Stomach (tissue), 9 donors: ENCODE measurements around the gene VRK2. TPM values are rescaled to one million over a fixed set of nuclear protein-coding genes. Genes with fewer than 3 reads are reported as not detected.

Experiments used
- DNase-seq, 2 donors: peaks; one replicate each; pipeline versions ENCODE4 v3.0.0 to v3.0.0-alpha.2; 2013 to 2019
- H3K27ac ChIP-seq, 5 donors: fragments of 200-600 bp in 4 of 5; sonication (generic) in 4 of 5; one replicate each; pipeline ENCODE4 v1.5.1; 2013 to 2019; ENCODE audit warnings: mild to moderate bottlenecking in 1 of 5, moderate library complexity in 1 of 5
- H3K27me3 ChIP-seq, 3 donors: fragments of 200-600 bp; sonication (generic); one replicate each; pipeline ENCODE4 v1.5.1; 2017 to 2019; ENCODE audit warnings: mixed run types in 1 of 3
- H3K36me3 ChIP-seq, 4 donors: fragments of 200-600 bp; sonication (generic); 1 replicate in 3 of 4; 2 replicates in 1 of 4; pipeline ENCODE4 v1.5.1; 2016 to 2019
- H3K4me1 ChIP-seq, 4 donors: fragments of 200-600 bp; sonication (generic); one replicate each; pipeline ENCODE4 v1.5.1; 2016 to 2019
- H3K4me3 ChIP-seq, 4 donors: fragments of 200-600 bp; sonication (generic) in 3 of 4; one replicate each; pipeline ENCODE4 v1.5.1; 2016 to 2019; ENCODE audit warnings: mild to moderate bottlenecking in 1 of 4
- H3K9me3 ChIP-seq, 4 donors: fragments of 200-600 bp; sonication (generic); one replicate each; pipeline ENCODE4 v1.5.1; 2016 to 2019
- EP300 ChIP-seq: sonication (generic); formaldehyde crosslinking; IDR thresholded peaks from one replicate; pipeline ENCODE4 v1.6.1; 2017; ENCODE audit warnings: antibody characterized with exemption
- POLR2A ChIP-seq, 4 donors: fragments of 450-650 bp; IDR thresholded peaks; one replicate each; pipeline ENCODE4 v1.6.1; 2016; ENCODE audit warnings: antibody characterized with exemption in 4 of 4, control low read depth in 2 of 4, mild to moderate bottlenecking in 1 of 4, moderate library complexity in 1 of 4
- POLR2AphosphoS5 ChIP-seq, 3 donors: sonication (generic); formaldehyde crosslinking; IDR thresholded peaks; one replicate each; pipeline ENCODE4 v1.6.1; 2016; ENCODE audit warnings: antibody characterized with exemption in 3 of 3
- WGBS, 5 donors: extraction: QIAGEN DNeasy Blood & Tissue Kit in 3 of 5; methylation state at CpG; one replicate each; pipeline versions ENCODE4 v1.1.5 to v1.1.7; 2013 to 2018; 5-methylcytosine and 5-hydroxymethylcytosine counted together
- intact Hi-C: fragments of 100-400 bp; cut with DNase I; formaldehyde crosslinking; loops from one replicate; pipeline ENCODE4 v1.15.1; 2023; ENCODE audit warnings: low total_unique reads
- polyA plus RNA-seq, 3 donors: library from polyadenylated mRNA; stranded (reverse); fragments of 200-250 nt; gene quantifications; one replicate each; pipeline ENCODE4 v1.2.3, GENCODE V29; 2013
- total RNA-seq, 5 donors: library from RNA; depleted of rRNA; stranded (reverse); fragments of >200 nt; gene quantifications; one replicate each; pipeline versions ENCODE4 v1.1.0 to v1.2.3, GENCODE V29; 2014 to 2016
- TF ChIP-seq, protein P1 (sequence below), 7 experiments: fragments of 450-650 bp in 4 of 7; fragments of 200-600 bp in 3 of 7; sonication (generic) in 3 of 7; IDR thresholded peaks; one replicate each; pipeline ENCODE4 v1.5.1; 2016 to 2019; ENCODE audit warnings: antibody characterized with exemption in 7 of 7, control low read depth in 2 of 7, mild to moderate bottlenecking in 1 of 7
- donor health status: healthy with polysubstance abuse.
- donor health status: Bipolar disorder and iron deficiency.
- donor health status: healthy.

Gene VRK2
- total and polyA plus RNA-seq, 8 donors = 10.0 to 29.9 (median 14.4) TPM

- TF ChIP-seq EP300 (no peak), POLR2AphosphoS5 (IDR thresholded peaks at IDR 0.05) (no peak), POLR2A (IDR thresholded peaks at IDR 0.05) (no peak)
- TF ChIP-seq, protein P1, sequence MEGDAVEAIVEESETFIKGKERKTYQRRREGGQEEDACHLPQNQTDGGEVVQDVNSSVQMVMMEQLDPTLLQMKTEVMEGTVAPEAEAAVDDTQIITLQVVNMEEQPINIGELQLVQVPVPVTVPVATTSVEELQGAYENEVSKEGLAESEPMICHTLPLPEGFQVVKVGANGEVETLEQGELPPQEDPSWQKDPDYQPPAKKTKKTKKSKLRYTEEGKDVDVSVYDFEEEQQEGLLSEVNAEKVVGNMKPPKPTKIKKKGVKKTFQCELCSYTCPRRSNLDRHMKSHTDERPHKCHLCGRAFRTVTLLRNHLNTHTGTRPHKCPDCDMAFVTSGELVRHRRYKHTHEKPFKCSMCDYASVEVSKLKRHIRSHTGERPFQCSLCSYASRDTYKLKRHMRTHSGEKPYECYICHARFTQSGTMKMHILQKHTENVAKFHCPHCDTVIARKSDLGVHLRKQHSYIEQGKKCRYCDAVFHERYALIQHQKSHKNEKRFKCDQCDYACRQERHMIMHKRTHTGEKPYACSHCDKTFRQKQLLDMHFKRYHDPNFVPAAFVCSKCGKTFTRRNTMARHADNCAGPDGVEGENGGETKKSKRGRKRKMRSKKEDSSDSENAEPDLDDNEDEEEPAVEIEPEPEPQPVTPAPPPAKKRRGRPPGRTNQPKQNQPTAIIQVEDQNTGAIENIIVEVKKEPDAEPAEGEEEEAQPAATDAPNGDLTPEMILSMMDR (IDR thresholded peaks at IDR 0.05) = no peak
- Histone ChIP-seq H3K27me3 (no peaks in the 10 kb centered on the region), H3K36me3 (peaks cover 0 to 16% (median 3%) of the 10 kb centered on the region in 4 donors), H3K4me1 (peaks cover 0 to 12% (median 7%) of the 10 kb centered on the region in 4 donors), H3K4me3 (no peak overlapping the region), H3K9me3 (no peaks in the 10 kb centered on the region), H3K27ac (no peak overlapping the region)
- 34 to 68% (median 43%) methylated on average over 5 of the region's 5 CpGs for WGBS, 5 donors
- peak in 1 of 2 donors; percentile 62 for DNase-seq
- intact Hi-C loops = no loop called here
Measured at GRCh38 chr2:58131191-58132011, 84.8 kb downstream of the VRK2 start.

DNA sequence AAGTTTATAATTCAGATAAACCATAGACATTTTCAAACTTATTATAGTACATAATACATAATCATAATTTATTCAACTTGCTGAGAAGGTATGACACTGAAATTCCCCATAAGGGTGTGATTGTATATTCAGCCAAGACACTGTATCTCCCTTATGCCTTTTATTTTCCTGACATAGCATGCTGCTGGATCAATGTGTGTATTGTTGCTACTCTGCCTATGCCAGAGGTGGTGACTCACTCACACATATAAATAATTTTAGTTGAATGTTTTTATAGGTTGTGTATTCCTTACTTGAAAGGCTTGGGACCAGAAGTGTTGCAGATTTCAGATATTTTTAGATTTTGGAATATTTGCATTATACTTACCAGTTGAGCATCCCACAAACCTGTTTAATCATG, 86.8 kb downstream of the VRK2 start:
- Histone ChIP-seq H3K27ac (no peak overlapping the region), H3K27me3 (no peaks in the 10 kb centered on the region), H3K4me3 (no peak overlapping the region), H3K36me3 (peaks cover 0 to 16% (median 3%) of the 10 kb centered on the region in 4 donors), H3K9me3 (no peaks in the 10 kb centered on the region), H3K4me1 (peaks cover 0 to 12% (median 7%) of the 10 kb centered on the region in 4 donors)
- intact Hi-C loops = no loop called here
- no peak for DNase-seq
- no peak for TF ChIP-seq POLR2A (IDR thresholded peaks at IDR 0.05)
- TF ChIP-seq POLR2AphosphoS5 (IDR thresholded peaks at IDR 0.05) = no peak
- TF ChIP-seq, protein P1 (IDR thresholded peaks at IDR 0.05) = no peak
- no peak for TF ChIP-seq EP300

- intact Hi-C loops = no loop called here
- H3K27ac ChIP-seq = no peak overlapping the region
- H3K9me3 ChIP-seq = no peaks in the 10 kb centered on the region
- 68 to 82% (median 74%) methylated on average over 2 of the region's 2 CpGs for WGBS, 5 donors
- TF ChIP-seq EP300 = no peak
- TF ChIP-seq POLR2A (IDR thresholded peaks at IDR 0.05) = no peak
- no peak for TF ChIP-seq POLR2AphosphoS5 (IDR thresholded peaks at IDR 0.05)
- TF ChIP-seq, protein P1 (IDR thresholded peaks at IDR 0.05) = no peak
- peaks cover 0 to 23% (median 16%) of the 10 kb centered on the region in 4 donors for H3K36me3 ChIP-seq
- H3K27me3 ChIP-seq = no peaks in the 10 kb centered on the region
- no peak overlapping the region for H3K4me3 ChIP-seq
- H3K4me1 ChIP-seq = peaks cover 0 to 12% (median 7%) of the 10 kb centered on the region in 4 donors
- DNase-seq = no peak
Measured at GRCh38 chr2:58135861-58136260, 89.3 kb downstream of the VRK2 start.

GRCh38 chr2:58137221-58137620, 90.6 kb downstream of the VRK2 start:
- no peaks in the 10 kb centered on the region for H3K4me1 ChIP-seq
- TF ChIP-seq EP300 = no peak
- TF ChIP-seq POLR2AphosphoS5 (IDR thresholded peaks at IDR 0.05) = no peak
- no peak for TF ChIP-seq POLR2A (IDR thresholded peaks at IDR 0.05)
- TF ChIP-seq, protein P1 (IDR thresholded peaks at IDR 0.05) = no peak
- H3K27me3 ChIP-seq = no peaks in the 10 kb centered on the region
- no peaks in the 10 kb centered on the region for H3K9me3 ChIP-seq
- peaks cover 0 to 24% (median 17%) of the 10 kb centered on the region in 4 donors for H3K36me3 ChIP-seq
- no peak overlapping the region for H3K4me3 ChIP-seq
- no peak overlapping the region for H3K27ac ChIP-seq
- DNase-seq = peak in 1 of 2 donors; percentile 11
- intact Hi-C loops = no loop called here
